SIG-M5 treated with dmso at 0.1 percent for 504 hours (cell line): ENCODE results near the gene RASSF3.

Experiments used
- DNase-seq: peaks from one replicate; lab custom pipeline; 2025; ENCODE audit not compliant: unreplicated experiment; lab: John Stamatoyannopoulos, UW

The RASSF3 gene

GRCh38 chr12:64667793-64668192 lies 57.5 kb downstream of the RASSF3 start:
- no peak for DNase-seq

- DNase-seq: no peak
Measured at GRCh38 chr12:64669270-64669842, 59.1 kb downstream of the RASSF3 start.

- no peak for DNase-seq
Measured at GRCh38 chr12:64670019-64670418, 59.7 kb downstream of the RASSF3 start.

GRCh38 chr12:64670919-64671639 lies 60.8 kb downstream of the RASSF3 start:
- DNase-seq: no peak

- DNase-seq: no peak
Measured at GRCh38 chr12:64671681-64672080, 61.4 kb downstream of the RASSF3 start.

- no peak for DNase-seq
Measured at GRCh38 chr12:64672925-64673409, 62.7 kb downstream of the RASSF3 start.

- DNase-seq: no peak
Measured at GRCh38 chr12:64673490-64674169, 63.3 kb downstream of the RASSF3 start.

- DNase-seq: no peak
Measured at GRCh38 chr12:64674367-64674922, 64.2 kb downstream of the RASSF3 start.

- DNase-seq: no peak
Measured at GRCh38 chr12:64675795-64676194, 65.5 kb downstream of the RASSF3 start.

- peak; percentile 18 for DNase-seq
Measured at GRCh38 chr12:64678248-64678647, 68.0 kb downstream of the RASSF3 start.

- no peak for DNase-seq
Measured at GRCh38 chr12:64678835-64679234, 68.5 kb downstream of the RASSF3 start.

GRCh38 chr12:64679487-64680001 lies 69.2 kb downstream of the RASSF3 start:
- DNase-seq: no peak

- no peak for DNase-seq
Measured at GRCh38 chr12:64680235-64680634, 69.9 kb downstream of the RASSF3 start.

GRCh38 chr12:64681200-64682052 lies 71.1 kb downstream of the RASSF3 start:
- DNase-seq: no peak

- peak; percentile 20 for DNase-seq
Measured at GRCh38 chr12:64682572-64683277, 72.4 kb downstream of the RASSF3 start.

GRCh38 chr12:64683816-64684543 lies 73.7 kb downstream of the RASSF3 start:
- DNase-seq: no peak

GRCh38 chr12:64685050-64685449 lies 74.8 kb downstream of the RASSF3 start:
- no peak for DNase-seq

GRCh38 chr12:64685605-64686004 lies 75.3 kb downstream of the RASSF3 start:
- DNase-seq: no peak

- no peak for DNase-seq
Measured at GRCh38 chr12:64687816-64688215, 77.5 kb downstream of the RASSF3 start.
